ENCODE results near the gene DPYSL4.

- TF ChIP-seq CTCF (IDR thresholded peaks at IDR 0.05) (no peak), POLR2A (IDR thresholded peaks at IDR 0.05) (no peak)
Observed at GRCh38 chr10:132164761-132165278, 21.9 kb upstream of the DPYSL4 start.

Data from prostate gland (tissue), 2 donors.